GM19023 (cell line): ENCODE results near the gene MNS1.
"Not testable (repeated sequence)": the region's sequence is repeated elsewhere in the genome, so short reads cannot be mapped to it uniquely, and the experiment has no call there.

Source experiments
- ATAC-seq: cut with Tn5 transposase; IDR thresholded peaks from one replicate; pipeline ENCODE4 v1.9.1; 2021; ENCODE audit warnings: mild to moderate bottlenecking, moderate library complexity; ENCODE audit not compliant: unreplicated experiment

Gene MNS1, protein sequence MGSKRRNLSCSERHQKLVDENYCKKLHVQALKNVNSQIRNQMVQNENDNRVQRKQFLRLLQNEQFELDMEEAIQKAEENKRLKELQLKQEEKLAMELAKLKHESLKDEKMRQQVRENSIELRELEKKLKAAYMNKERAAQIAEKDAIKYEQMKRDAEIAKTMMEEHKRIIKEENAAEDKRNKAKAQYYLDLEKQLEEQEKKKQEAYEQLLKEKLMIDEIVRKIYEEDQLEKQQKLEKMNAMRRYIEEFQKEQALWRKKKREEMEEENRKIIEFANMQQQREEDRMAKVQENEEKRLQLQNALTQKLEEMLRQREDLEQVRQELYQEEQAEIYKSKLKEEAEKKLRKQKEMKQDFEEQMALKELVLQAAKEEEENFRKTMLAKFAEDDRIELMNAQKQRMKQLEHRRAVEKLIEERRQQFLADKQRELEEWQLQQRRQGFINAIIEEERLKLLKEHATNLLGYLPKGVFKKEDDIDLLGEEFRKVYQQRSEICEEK

DNA sequence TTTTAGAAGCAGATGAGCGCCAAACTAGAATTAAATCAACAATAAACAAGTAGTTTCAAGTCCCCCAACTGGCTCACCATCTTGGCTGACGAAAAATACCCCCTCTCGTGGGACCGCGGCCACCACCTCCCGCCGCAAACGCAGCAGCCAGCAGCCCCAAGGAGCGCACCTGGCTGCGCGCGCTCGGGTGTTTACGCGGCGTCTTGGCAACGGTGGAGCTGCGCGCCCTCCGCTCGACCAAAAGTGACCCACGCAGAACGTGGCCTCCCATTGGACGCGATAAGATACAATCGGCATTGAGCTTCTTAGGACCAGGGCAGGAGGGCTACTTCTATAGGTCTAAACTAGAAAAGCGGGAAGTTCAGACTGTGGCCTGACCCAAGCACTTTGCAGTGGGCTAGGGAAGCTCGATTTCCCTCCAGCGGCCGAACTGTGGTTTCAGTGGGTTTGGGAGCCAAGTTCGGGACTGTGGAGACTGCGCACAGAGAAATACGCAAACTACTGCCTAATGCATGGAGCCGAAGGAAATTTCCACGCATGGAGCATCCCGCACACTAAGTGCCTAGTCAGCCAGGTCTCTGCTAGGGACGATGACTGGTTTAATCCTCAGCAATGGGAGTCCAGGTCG, at the start of gene MNS1:
Gene MNS1, minus strand, starts transcription at position 245 of the 628 bp plus-strand sequence. Its CDS starts 165 bp downstream, at position 80.
- ATAC-seq: peak; percentile 100

DNA sequence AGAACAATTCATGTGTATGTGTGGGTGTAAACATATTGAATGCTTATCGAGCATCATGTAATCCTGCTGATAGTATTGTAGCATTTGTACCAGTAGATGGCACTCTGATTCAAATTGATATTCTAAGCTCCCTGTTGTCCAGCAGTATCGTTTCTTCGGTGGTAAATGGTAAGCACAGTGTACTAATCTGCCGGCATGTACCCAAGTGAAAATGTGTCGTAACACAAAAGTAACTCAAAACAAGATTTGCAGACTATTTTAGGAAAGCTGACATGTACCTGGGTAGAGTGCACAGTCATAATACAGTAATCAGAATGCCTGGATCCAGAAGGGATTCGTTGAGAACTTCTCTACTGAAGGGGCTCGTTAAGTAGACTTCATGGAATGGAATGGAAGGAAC, 31.7 kb upstream of the MNS1 start:
- peak; percentile 69 for ATAC-seq

DNA sequence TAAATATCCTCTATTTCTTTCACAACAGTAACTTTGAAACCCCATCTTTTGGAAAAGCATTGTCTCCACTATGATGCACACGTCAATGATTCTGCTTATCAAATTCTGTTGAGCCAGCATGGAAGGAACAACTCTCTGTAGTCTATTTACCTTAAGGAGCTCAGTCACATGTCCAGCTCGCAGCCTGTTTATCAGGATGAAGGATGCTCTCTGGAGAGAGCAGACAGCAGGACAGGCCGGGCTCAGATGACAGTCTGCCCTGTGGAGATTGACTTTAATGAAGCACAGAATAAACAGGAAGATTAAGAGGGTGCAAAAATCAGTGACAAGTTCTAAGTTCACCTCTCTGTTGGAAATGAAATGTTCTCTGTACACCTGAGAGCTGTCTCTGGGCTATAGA, 30.6 kb upstream of the MNS1 start:
- ATAC-seq: no peak

- no peak for ATAC-seq
These were observed 30.1 kb upstream of the MNS1 start for GRCh38 chr15:56495053-56495452.

DNA sequence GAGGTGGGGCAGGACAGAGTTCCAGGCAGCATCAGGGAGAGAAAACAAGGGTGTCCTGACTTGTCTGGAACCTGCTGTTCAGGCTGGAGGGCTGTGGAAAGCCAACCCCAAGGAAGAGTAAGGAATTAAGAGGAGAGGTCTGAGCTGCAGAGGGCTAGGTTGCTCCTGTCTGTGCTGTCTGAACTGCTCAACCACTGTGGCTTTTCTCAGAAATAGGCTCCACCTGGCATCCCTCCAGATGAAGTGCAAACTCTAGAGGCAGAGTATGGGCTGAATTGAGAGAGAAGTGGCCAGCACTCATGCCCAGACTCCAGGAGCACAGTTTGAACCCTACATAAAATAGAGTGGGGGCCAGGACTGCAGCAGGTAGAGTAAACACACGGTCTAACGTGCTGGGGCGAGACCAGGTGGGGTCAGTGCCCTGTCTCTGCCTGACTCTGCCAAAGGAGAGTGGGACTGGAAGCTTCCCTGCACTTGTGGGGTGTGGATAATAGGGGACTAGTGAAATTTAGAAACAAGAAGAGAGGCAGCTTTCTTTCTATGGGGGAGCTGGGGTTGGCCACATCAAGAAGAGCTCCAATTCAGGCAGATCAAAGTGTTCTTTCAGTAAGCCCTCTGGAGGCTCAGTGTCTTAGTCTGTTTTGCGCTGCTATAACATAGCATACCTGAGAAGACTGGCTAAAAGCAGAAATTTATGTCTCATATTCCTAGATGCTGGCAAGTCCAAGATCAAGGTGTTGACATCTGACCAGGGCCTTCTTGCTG, 28.0 kb upstream of the MNS1 start:
- ATAC-seq: no peak

- no peak for ATAC-seq
These were observed 27.3 kb upstream of the MNS1 start for GRCh38 chr15:56492236-56492635.

GRCh38 chr15:56491110-56491722, 26.3 kb upstream of the MNS1 start:
- no peak for ATAC-seq

DNA sequence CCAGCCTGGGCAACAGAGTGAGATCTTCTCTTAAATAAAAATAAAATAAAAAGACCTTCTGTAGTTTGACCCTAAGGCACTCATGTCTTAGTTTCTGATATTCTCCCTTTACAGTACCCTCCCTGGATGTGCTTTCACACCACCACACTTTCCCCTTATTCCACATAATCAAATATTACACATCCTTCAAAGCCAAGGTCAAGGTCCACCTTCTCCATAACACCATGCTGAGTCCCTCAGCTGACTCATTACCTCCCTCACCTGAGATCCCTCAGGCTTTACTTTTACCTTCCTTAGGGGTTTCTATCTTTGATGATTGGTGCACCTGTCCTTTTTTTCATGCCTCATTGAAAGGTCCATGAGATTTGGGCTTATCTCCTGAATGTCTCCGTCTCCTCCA, 25.5 kb upstream of the MNS1 start:
- no peak for ATAC-seq

- not testable (repeated sequence) for ATAC-seq
These were observed 21.3 kb upstream of the MNS1 start for GRCh38 chr15:56486206-56486605.

GRCh38 chr15:56485426-56485825, 20.5 kb upstream of the MNS1 start:
- not testable (repeated sequence) for ATAC-seq

GRCh38 chr15:56484287-56484686, 19.4 kb upstream of the MNS1 start:
- ATAC-seq: no peak

GRCh38 chr15:56475351-56475750, 10.4 kb upstream of the MNS1 start:
- ATAC-seq: no peak

GRCh38 chr15:56473017-56473416, 8.1 kb upstream of the MNS1 start:
- ATAC-seq: no peak

- ATAC-seq: no peak
These were observed 7.3 kb upstream of the MNS1 start for GRCh38 chr15:56472278-56472677.

DNA sequence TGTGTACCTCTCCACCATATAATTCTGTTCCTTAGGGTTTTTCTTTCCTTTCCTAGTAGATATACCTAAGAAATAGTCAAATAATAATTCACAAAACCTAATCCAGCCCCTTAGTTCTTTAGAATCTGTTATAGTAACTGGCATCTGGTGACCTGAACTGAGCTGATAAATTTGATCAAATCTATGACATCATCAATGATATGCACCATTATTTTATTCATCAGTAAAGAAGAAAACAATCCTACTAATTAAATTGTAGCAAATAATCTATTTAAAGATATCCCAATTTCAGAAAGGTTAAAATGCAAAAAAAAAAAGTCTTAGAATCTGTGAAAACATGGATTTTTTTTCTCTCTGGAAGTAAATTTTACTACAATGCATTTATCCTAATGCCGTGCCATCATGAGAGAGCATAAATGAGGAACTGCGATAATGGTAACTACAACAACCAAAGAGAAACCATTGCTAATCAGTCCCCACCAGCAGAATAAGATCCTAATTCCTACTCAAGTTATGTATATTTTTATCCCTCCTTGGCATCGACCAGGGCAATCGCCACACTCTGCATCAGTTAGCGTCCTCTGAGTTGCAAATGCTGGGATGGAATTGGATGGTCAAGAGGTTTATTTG, 6.6 kb upstream of the MNS1 start:
- ATAC-seq: no peak

GRCh38 chr15:56469483-56469882, 4.5 kb upstream of the MNS1 start:
- no peak for ATAC-seq

DNA sequence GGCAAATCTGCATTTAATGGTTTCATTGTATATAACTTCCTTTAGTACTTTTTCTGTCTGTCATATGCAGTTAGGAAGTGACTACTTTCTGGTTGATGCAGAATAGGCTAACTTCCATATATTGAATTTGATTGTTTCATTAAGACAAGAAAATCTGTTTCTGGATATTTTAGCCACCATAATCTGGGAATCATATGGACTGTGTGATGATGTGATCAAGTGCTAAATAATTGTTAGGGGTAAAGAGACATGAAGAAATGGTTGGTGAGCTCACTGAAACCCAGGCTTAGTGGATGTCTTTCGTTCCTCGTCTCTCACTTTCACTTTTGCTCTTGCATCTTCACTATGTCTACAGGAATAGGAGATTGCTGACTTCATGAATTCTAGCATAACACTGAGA, 3.5 kb upstream of the MNS1 start:
- ATAC-seq: no peak

DNA sequence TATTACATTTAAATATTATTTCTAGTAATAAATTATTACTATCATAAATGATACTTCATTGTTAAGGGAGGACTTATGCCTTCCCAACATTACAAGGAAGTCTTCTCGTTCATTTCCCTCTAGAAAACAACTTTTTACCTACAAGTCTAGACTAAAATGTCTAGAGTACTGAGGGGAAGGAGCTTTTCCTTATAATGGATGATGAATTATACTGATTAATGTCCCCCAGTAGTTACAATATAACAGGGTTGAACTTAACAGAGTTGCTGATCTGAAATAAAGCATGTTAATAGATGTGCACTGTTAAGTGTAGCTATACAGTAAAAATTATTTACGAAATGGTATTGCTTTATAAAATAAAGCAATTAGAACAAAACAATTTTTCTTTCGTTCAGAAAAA, 2.7 kb upstream of the MNS1 start:
- no peak for ATAC-seq

GRCh38 chr15:56460947-56461346, 4.0 kb downstream of the MNS1 start:
- ATAC-seq: no peak

GRCh38 chr15:56460071-56460470, 4.9 kb downstream of the MNS1 start:
- ATAC-seq: no peak

DNA sequence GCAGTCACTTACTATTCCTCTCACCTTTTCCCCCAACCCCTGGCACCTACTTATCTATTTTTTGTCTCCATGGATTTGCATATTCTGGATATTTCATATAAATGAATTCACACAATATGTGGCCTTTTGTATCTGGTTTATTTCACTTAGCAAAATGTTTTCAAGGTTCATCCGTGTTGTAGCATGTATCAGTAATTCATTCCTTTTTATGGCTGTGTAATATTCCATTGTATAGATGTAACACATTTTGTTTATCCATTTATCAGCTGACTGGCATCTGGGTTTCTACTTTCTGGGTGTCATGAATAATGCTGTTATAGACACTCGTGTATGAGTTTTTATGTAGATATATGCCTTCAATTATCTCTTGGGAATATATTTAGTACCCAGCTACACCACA, 5.8 kb downstream of the MNS1 start:
- no peak for ATAC-seq
